NB4 (cell line): ENCODE data around the gene CCNB2.

Experiments used
- DNase-seq: peaks from one replicate; pipeline ENCODE4 v3.0.0; 2010; ENCODE audit warnings: low read depth
- H3K4me3 ChIP-seq: one replicate; pipeline ENCODE4 v1.5.1; 2011; ENCODE audit warnings: mild to moderate bottlenecking, low read depth, low read length, moderate library complexity
- MAX ChIP-seq: IDR thresholded peaks from 2 replicates; pipeline ENCODE4 v1.6.1; 2011; ENCODE audit warnings: low read depth, low read length
- POLR2A ChIP-seq: IDR thresholded peaks from 2 replicates; pipeline ENCODE4 v1.6.1; 2011; ENCODE audit warnings: mild to moderate bottlenecking; ENCODE audit not compliant: insufficient read length; ENCODE audit errors: extremely low read depth

CCNB2 gene

DNA sequence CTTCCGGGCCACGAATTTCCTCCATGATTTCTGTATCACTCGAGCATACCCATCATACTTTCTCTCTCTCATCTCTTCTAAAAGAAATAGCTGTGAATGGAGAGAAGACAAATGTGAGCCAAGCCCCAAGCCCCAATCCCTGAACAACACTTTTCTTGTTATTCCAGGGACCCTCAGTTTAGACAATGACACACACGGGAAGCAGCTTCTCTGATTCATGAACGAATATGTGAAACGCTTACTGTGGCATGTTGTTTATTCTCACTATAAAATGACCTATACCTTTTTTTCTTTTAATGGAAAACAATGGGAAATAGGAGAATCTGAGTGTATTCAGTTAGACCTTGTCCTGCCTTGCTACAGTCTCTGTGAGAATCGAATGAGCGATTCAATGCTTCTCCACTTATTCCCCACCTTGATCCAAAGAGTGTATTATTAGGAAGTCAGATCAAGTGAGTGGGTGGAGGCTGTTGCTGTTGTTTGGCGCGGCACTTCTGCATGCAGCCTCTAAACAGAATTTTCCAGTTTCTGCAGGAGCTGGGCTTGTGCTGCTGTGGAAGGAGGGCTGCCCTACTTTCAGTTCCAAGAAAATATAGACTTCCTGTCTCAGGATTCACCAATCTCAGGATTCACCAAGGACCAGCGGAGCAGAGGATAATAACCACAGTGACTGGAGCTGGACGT, 69.3 kb downstream of the CCNB2 start:
- no peak for DNase-seq
- H3K4me3 ChIP-seq: no peak overlapping the region
- TF ChIP-seq MAX (no peak), POLR2A (no peak)
